K562 (cell line): ENCODE results near the gene KLHL12. TPM values are rescaled to one million over a fixed set of nuclear protein-coding genes. Genes with fewer than 3 reads are reported as not detected.

Source experiments
- ATAC-seq: fragments of 200-7000 bp; cut with Tn5 transposase; 3 replicates; pipeline ENCODE4 v1.9.1; 2020; ENCODE audit warnings: moderate library complexity
- BruUV-seq: library from RNA; stranded (reverse); fragments of 400-500 nt; replicated peaks from 2 replicates; lab custom pipeline; 2021; lab: Mats Ljungman, UMichigan
- CTCF ChIA-PET: fragments of 300-600 bp; formaldehyde crosslinking; extraction: SDS; loops from one replicate; lab custom pipeline; 2021; ENCODE audit warnings: low intra/inter-chr PET ratio; lab: Yijun Ruan, JAX
- POLR2A ChIA-PET: fragments of 300-600, 350-650 bp; sonication (Branson Sonifier 250); formaldehyde crosslinking; extraction: SDS; loops from one replicate; lab custom pipeline; 2021; ENCODE audit warnings: antibody characterized with exemption, inconsistent platforms; lab: Yijun Ruan, JAX
- DNase-seq, 4 experiments: peaks; one replicate each; pipeline versions ENCODE4 v3.0.0 to v3.0.0-alpha.2; 2011 to 2018; ENCODE audit warnings: low spot score in 3 of 4, mixed read lengths in 3 of 4; ENCODE audit errors: extremely low read depth in 1 of 4
- FAIRE-seq: peaks from 2 replicates; lab custom pipeline; 2011; peaks lifted over from hg19 to GRCh38; lab: Jason Lieb, UNC
- H2AFZ ChIP-seq: 2 replicates; pipeline ENCODE4 v1.6.0; 2011; ENCODE audit warnings: low read depth, low read length, control low read depth, inconsistent platforms
- H3K27ac ChIP-seq: fragments of 200-600 bp; 3 replicates; pipeline ENCODE4 v1.8.0; 2011; ENCODE audit warnings: low read depth, mild to moderate bottlenecking, control low read depth, inconsistent platforms, low read length, moderate library complexity, mixed read lengths; ENCODE audit errors: extremely low read depth
- H3K27me3 ChIP-seq, 2 experiments: fragments of 300-600 bp in 1 of 2; 2 replicates in 1 of 2; 3 replicates in 1 of 2; pipeline versions ENCODE4 v1.6.0 to v1.8.0; 2011; ENCODE audit warnings: inconsistent platforms in 2 of 2, low read length in 2 of 2, mild to moderate bottlenecking in 1 of 2, mixed read lengths in 1 of 2, moderate library complexity in 1 of 2; ENCODE audit not compliant: control insufficient read depth in 2 of 2, insufficient read depth in 2 of 2
- H3K36me3 ChIP-seq: fragments of 300-600 bp; 3 replicates; pipeline ENCODE4 v1.8.0; 2011; ENCODE audit warnings: mild to moderate bottlenecking, low read length, inconsistent platforms; ENCODE audit not compliant: control insufficient read depth, insufficient read depth
- H3K4me1 ChIP-seq, 2 experiments: fragments of 200-600 bp in 1 of 2; replicated peaks in 1 of 2; 2 replicates in 1 of 2; 3 replicates in 1 of 2; pipeline versions ENCODE4 v1.5.1 to v1.8.0; 2011; ENCODE audit warnings: inconsistent platforms in 2 of 2, low read length in 2 of 2, mild to moderate bottlenecking in 1 of 2, mixed read lengths in 1 of 2, moderate library complexity in 1 of 2; ENCODE audit not compliant: control insufficient read depth in 2 of 2, insufficient read depth in 2 of 2
- H3K4me2 ChIP-seq: 2 replicates; pipeline ENCODE4 v1.6.1; 2011; ENCODE audit warnings: low read length, control low read depth, inconsistent platforms, mixed read lengths; ENCODE audit not compliant: insufficient read depth
- H3K4me3 ChIP-seq: fragments of 200-600 bp; sonication (generic), shearing (Covaris generic); 2 replicates; pipeline ENCODE4 v1.5.1; 2016; ENCODE audit warnings: control low read depth, inconsistent platforms
- H3K79me2 ChIP-seq: fragments of 200-600 bp; 3 replicates; pipeline ENCODE4 v1.8.0; 2011; ENCODE audit warnings: low read length, inconsistent platforms; ENCODE audit not compliant: control insufficient read depth, insufficient read depth
- H3K9ac ChIP-seq, 2 experiments: 2 replicates each; pipeline versions ENCODE4 v1.6.0 to v1.6.1; 2011; ENCODE audit warnings: low read depth in 2 of 2, low read length in 2 of 2, control low read depth in 1 of 2, inconsistent platforms in 1 of 2, mild to moderate bottlenecking in 1 of 2, mixed read lengths in 1 of 2; ENCODE audit not compliant: insufficient read depth in 1 of 2
- H3K9me1 ChIP-seq: one replicate; pipeline ENCODE4 v1.6.0; 2011; ENCODE audit warnings: inconsistent platforms, mild to moderate bottlenecking, low read length, moderate library complexity; ENCODE audit not compliant: control insufficient read depth, insufficient read depth
- H3K9me3 ChIP-seq: replicated peaks from 2 replicates; pipeline ENCODE4 v1.5.1; 2011; ENCODE audit warnings: low read depth, low read length, inconsistent platforms; ENCODE audit not compliant: control insufficient read depth, insufficient read depth
- H4K20me1 ChIP-seq: replicated peaks from 2 replicates; pipeline ENCODE4 v1.6.1; 2011; ENCODE audit warnings: low read length, inconsistent platforms, mixed read lengths; ENCODE audit not compliant: control insufficient read depth, insufficient read depth
- EHMT2 ChIP-seq: fragments of 450-650 bp; IDR thresholded peaks from 2 replicates; pipeline ENCODE4 v1.6.1; 2018; ENCODE audit warnings: antibody characterized with exemption
- MIER1 ChIP-seq: fragments of 450-650 bp; IDR thresholded peaks from 2 replicates; pipeline ENCODE4 v1.6.1; 2016; ENCODE audit warnings: antibody characterized with exemption, mild to moderate bottlenecking, low read depth
- NFXL1 ChIP-seq: fragments of 450-650 bp; formaldehyde crosslinking; IDR thresholded peaks from 2 replicates; pipeline ENCODE4 v1.4.0; 2021; ENCODE audit warnings: mild to moderate bottlenecking
- PML ChIP-seq: IDR thresholded peaks from 2 replicates; pipeline ENCODE4 v1.6.1; 2012; ENCODE audit warnings: low read length, inconsistent platforms
- SRSF3 ChIP-seq: fragments of 200-400 bp; formaldehyde crosslinking; IDR thresholded peaks from 2 replicates; pipeline ENCODE4 v1.6.1; 2016; ENCODE audit warnings: mild to moderate bottlenecking, low read length, moderate library complexity; ENCODE audit not compliant: insufficient read depth
- ZNF589 ChIP-seq: fragments of 200-800 bp; sonication (Bioruptor generic); IDR thresholded peaks from 2 replicates; pipeline ENCODE4 v1.6.1; 2016; ENCODE audit warnings: low read depth, missing genetic modification characterization, missing compliant biosample characterization
- WGBS: fragments of 100-300 bp; shearing (Covaris generic); methylation state at CpG from one replicate; pipeline ENCODE4 v1.1.6; 2016; ENCODE audit warnings: low coverage, mixed read lengths; ENCODE audit not compliant: insufficient coverage; ENCODE audit errors: missing lambda C conversion rate; 5-methylcytosine and 5-hydroxymethylcytosine counted together
- in situ Hi-C: fragments of 300-500 bp; cut with MboI; formaldehyde crosslinking; loops from 4 replicates; pipeline ENCODE4 v1.15.0; 2018; ENCODE audit warnings: inconsistent platforms, mixed read lengths
- intact Hi-C: fragments of 100-400 bp; cut with micrococcal nuclease; formaldehyde crosslinking; loops from 2 replicates; pipeline ENCODE4 v1.14.2; 2022
- polyA plus RNA-seq, 8 experiments: library from polyadenylated mRNA; depleted of rRNA in 4 of 8; stranded (reverse) in 5 of 8; unstranded in 3 of 8; fragments of >200 nt; fragmentation: Nextera tagmentation in 2 of 8; fragmentation: Illumina TruSeq in 1 of 8; extraction: Ambion mirVana in 2 of 8; extraction: Trizol in 1 of 8; gene quantifications; 2 replicates each; pipeline versions ENCODE4 v1.2.1 to v1.2.3, GENCODE V29; 2011 to 2014; ENCODE audit warnings: inconsistent platforms in 1 of 8, missing spikeins in 1 of 8
- total RNA-seq, 7 experiments: library from RNA; depleted of rRNA in 6 of 7; stranded (reverse); fragments of >200 nt in 6 of 7; fragmentation: Illumina TruSeq in 2 of 7; extraction: Trizol in 2 of 7; gene quantifications; 2 replicates each; pipeline versions ENCODE4 v1.2.1 to v1.2.3, GENCODE V29; 2011 to 2021; ENCODE audit warnings: low replicate concordance in 1 of 7
- TF ChIP-seq, protein P1 (sequence below): fragments of 450-650 bp; conservative IDR thresholded peaks from 2 replicates; pipeline ENCODE4 v1.6.1; 2016; ENCODE audit warnings: missing genetic modification characterization, low read depth, mild to moderate bottlenecking, missing compliant biosample characterization, moderate library complexity
- TF ChIP-seq, protein P2 (sequence below): sonication (generic); formaldehyde crosslinking; IDR thresholded peaks from 2 replicates; pipeline ENCODE4 v1.8.1; 2023; ENCODE audit warnings: mild to moderate bottlenecking, missing genetic modification reagents, moderate library complexity
- TF ChIP-seq, protein P3 (sequence below): fragments of 250-450 bp; sonication (Bioruptor Pico); IDR thresholded peaks from 2 replicates; pipeline ENCODE4 v1.8.0; 2022; ENCODE audit warnings: inconsistent platforms
- TF ChIP-seq, protein P4 (sequence below), 2 experiments: fragments of 450-650 bp; formaldehyde crosslinking in 1 of 2; IDR thresholded peaks; 2 replicates each; pipeline versions ENCODE4 v1.4.0 to v1.6.1; 2014 to 2020; ENCODE audit warnings: mild to moderate bottlenecking in 2 of 2, borderline replicate concordance in 1 of 2, low read depth in 1 of 2

The KLHL12 gene
- total and polyA plus RNA-seq, 9 of the 15 experiments (the other 6 are each of a cell fraction or from before 2014, with no cell fraction given): 23.1 to 85.1 (median 35.0) TPM

DNA sequence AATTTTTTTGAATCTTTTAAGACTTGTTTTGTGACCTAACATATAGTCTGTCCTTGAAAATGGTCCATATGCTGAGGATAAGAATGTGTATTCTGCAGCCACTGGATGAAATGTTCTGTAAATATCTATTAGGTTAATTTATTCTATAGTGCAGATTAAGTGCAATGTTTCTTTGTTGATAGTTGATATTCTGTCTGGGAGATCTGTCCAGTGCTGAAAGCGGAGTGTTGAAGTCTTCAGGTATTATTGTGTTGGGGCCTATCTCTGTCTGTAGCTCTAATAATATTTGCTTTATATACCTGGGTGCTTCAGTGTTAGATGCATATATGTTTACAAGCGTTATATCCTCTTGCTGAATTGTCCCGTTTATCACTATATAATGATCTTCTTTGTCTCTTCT, 7.7 kb upstream of the KLHL12 start:
- 13% methylated on average over 3 of the region's 3 CpGs for WGBS
- no peaks in the 10 kb centered on the region for H3K27me3 ChIP-seq
- ChIA-PET POLR2A (interaction anchor here (1.1 kb wide), 1 partner anchor 10 kb away, joined by 3 read pairs; no protein-coding TSS in a partner anchor), CTCF (no interaction called here)
- no peaks in the 10 kb centered on the region for H3K9me1 ChIP-seq
- no TSS peak for BruUV-seq
- no peak overlapping the region for H3K4me2 ChIP-seq
- H3K9ac ChIP-seq: no peak overlapping the region
- no peaks in the 10 kb centered on the region for H3K79me2 ChIP-seq
- FAIRE-seq (no peak), ATAC-seq (no peak), DNase-seq (no peak)
- H3K4me3 ChIP-seq: no peak overlapping the region
- no peaks in the 10 kb centered on the region; the same call in 2 of the 3 replicates for H3K36me3 ChIP-seq
- no peaks in the 10 kb centered on the region for H4K20me1 ChIP-seq
- no peak overlapping the region for H3K27ac ChIP-seq
- intact Hi-C loops: no loop called here
- in situ Hi-C loops: no loop called here
- no peak overlapping the region for H2AFZ ChIP-seq
- no peaks in the 10 kb centered on the region for H3K9me3 ChIP-seq
- H3K4me1 ChIP-seq: peaks cover 0 to 12% of the 10 kb centered on the region in 2 experiments; a peak in 3 of 5 replicates
- TF ChIP-seq MIER1 (peak; percentile 75; the same call in 1 of the 2 replicates), SRSF3 (no peak), ZNF589 (CRISPR knock-in tag) (no peak), PML (no peak), EHMT2 (peak; percentile 81), NFXL1 (CRISPR knock-in tag) (no peak)
- TF ChIP-seq, protein P1, sequence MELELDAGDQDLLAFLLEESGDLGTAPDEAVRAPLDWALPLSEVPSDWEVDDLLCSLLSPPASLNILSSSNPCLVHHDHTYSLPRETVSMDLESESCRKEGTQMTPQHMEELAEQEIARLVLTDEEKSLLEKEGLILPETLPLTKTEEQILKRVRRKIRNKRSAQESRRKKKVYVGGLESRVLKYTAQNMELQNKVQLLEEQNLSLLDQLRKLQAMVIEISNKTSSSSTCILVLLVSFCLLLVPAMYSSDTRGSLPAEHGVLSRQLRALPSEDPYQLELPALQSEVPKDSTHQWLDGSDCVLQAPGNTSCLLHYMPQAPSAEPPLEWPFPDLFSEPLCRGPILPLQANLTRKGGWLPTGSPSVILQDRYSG (tag): no peak
- TF ChIP-seq, protein P2, sequence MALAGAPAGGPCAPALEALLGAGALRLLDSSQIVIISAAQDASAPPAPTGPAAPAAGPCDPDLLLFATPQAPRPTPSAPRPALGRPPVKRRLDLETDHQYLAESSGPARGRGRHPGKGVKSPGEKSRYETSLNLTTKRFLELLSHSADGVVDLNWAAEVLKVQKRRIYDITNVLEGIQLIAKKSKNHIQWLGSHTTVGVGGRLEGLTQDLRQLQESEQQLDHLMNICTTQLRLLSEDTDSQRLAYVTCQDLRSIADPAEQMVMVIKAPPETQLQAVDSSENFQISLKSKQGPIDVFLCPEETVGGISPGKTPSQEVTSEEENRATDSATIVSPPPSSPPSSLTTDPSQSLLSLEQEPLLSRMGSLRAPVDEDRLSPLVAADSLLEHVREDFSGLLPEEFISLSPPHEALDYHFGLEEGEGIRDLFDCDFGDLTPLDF (CRISPR knock-in tag): no peak
- TF ChIP-seq, protein P3, sequence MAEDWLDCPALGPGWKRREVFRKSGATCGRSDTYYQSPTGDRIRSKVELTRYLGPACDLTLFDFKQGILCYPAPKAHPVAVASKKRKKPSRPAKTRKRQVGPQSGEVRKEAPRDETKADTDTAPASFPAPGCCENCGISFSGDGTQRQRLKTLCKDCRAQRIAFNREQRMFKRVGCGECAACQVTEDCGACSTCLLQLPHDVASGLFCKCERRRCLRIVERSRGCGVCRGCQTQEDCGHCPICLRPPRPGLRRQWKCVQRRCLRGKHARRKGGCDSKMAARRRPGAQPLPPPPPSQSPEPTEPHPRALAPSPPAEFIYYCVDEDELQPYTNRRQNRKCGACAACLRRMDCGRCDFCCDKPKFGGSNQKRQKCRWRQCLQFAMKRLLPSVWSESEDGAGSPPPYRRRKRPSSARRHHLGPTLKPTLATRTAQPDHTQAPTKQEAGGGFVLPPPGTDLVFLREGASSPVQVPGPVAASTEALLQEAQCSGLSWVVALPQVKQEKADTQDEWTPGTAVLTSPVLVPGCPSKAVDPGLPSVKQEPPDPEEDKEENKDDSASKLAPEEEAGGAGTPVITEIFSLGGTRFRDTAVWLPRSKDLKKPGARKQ (CRISPR knock-in tag): no peak
- TF ChIP-seq, protein P4, sequence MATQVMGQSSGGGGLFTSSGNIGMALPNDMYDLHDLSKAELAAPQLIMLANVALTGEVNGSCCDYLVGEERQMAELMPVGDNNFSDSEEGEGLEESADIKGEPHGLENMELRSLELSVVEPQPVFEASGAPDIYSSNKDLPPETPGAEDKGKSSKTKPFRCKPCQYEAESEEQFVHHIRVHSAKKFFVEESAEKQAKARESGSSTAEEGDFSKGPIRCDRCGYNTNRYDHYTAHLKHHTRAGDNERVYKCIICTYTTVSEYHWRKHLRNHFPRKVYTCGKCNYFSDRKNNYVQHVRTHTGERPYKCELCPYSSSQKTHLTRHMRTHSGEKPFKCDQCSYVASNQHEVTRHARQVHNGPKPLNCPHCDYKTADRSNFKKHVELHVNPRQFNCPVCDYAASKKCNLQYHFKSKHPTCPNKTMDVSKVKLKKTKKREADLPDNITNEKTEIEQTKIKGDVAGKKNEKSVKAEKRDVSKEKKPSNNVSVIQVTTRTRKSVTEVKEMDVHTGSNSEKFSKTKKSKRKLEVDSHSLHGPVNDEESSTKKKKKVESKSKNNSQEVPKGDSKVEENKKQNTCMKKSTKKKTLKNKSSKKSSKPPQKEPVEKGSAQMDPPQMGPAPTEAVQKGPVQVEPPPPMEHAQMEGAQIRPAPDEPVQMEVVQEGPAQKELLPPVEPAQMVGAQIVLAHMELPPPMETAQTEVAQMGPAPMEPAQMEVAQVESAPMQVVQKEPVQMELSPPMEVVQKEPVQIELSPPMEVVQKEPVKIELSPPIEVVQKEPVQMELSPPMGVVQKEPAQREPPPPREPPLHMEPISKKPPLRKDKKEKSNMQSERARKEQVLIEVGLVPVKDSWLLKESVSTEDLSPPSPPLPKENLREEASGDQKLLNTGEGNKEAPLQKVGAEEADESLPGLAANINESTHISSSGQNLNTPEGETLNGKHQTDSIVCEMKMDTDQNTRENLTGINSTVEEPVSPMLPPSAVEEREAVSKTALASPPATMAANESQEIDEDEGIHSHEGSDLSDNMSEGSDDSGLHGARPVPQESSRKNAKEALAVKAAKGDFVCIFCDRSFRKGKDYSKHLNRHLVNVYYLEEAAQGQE (IDR thresholded peaks at IDR 0.05; ENCODE audit: borderline replicate concordance): peak; percentile 93
- TF ChIP-seq, protein P4 (CRISPR knock-in tag; IDR thresholded peaks at IDR 0.05; ENCODE audit: low read depth): no peak
